Right lobe of liver (tissue), 6 donors: Measurements from ENCODE around the gene LLGL2. TPM values are rescaled to one million over a fixed set of nuclear protein-coding genes. Genes with fewer than 3 reads are reported as not detected.

Source experiments
- ATAC-seq, 4 donors: fragments of 200-7000 bp; cut with Tn5 transposase; one replicate each; pipeline ENCODE4 v1.9.1; 2020; ENCODE audit warnings: mild to moderate bottlenecking in 4 of 4, moderate library complexity in 4 of 4
- DNase-seq, 3 donors: peaks; one replicate each; pipeline ENCODE4 v3.0.0-alpha.2; 2020
- H3K27ac ChIP-seq, 3 donors: fragments of 200-600 bp; one replicate each; pipeline ENCODE4 v1.8.0; 2022
- H3K27me3 ChIP-seq, 2 donors: fragments of 200-600 bp; one replicate each; pipeline ENCODE4 v1.8.0; 2022
- H3K36me3 ChIP-seq, 4 donors: fragments of 200-600 bp; sonication (generic) in 1 of 4; one replicate each; pipeline versions ENCODE4 v1.5.1 to v1.8.0; 2017 to 2022; ENCODE audit warnings: control low read depth in 1 of 4
- H3K4me1 ChIP-seq, 4 donors: fragments of 200-600 bp; sonication (generic) in 1 of 4; one replicate each; pipeline versions ENCODE4 v1.5.1 to v1.8.0; 2017 to 2022; ENCODE audit warnings: control low read depth in 1 of 4
- H3K4me3 ChIP-seq, 3 donors: fragments of 200-600 bp; one replicate each; pipeline ENCODE4 v1.8.0; 2022
- H3K9me3 ChIP-seq, 4 donors: fragments of 200-600 bp; sonication (generic) in 1 of 4; one replicate each; pipeline versions ENCODE4 v1.5.1 to v1.8.0; 2017 to 2022; ENCODE audit warnings: control low read depth in 1 of 4
- POLR2A ChIP-seq: fragments of 450-650 bp; IDR thresholded peaks from one replicate; pipeline ENCODE4 v1.6.1; 2017; ENCODE audit warnings: antibody characterized with exemption, mild to moderate bottlenecking
- WGBS: methylation state at CpG from one replicate; pipeline ENCODE4 v1.1.6; 2018; ENCODE audit warnings: low coverage, low lambda C conversion rate; ENCODE audit not compliant: insufficient coverage; ENCODE audit errors: missing lambda C conversion rate; 5-methylcytosine and 5-hydroxymethylcytosine counted together
- intact Hi-C, 2 donors: fragments of 100-400 bp; cut with DNase I; formaldehyde crosslinking; loops; one replicate each; pipeline versions ENCODE4 v1.11.2 to v1.14.1; 2022
- long read RNA-seq: library from polyadenylated mRNA; unstranded; transcript quantifications from one replicate; pipeline ENCODE4 v2.0.0, GENCODE V29; 2019
- total RNA-seq, 6 experiments: library from RNA; depleted of rRNA in 2 of 6; stranded (reverse); fragments of >200 nt in 2 of 6; fragmentation: NEBNext Ultra II Directional in 3 of 6; extraction: Animal tissue kit (Norgen Biotek cat#: 25700) in 3 of 6; gene quantifications; one replicate each; pipeline versions ENCODE4 v1.1.0 to v1.2.4, GENCODE V29; 2016 to 2023
- TF ChIP-seq, protein P1 (sequence below), 4 donors: fragments of 200-600 bp in 3 of 4; fragments of 450-650 bp in 1 of 4; IDR thresholded peaks; one replicate each; pipeline versions ENCODE4 v1.5.1 to v1.8.0; 2016 to 2022; ENCODE audit warnings: antibody characterized with exemption in 4 of 4, mild to moderate bottlenecking in 2 of 4
- donor health status: DM: no; HTN: yes; CAD: no.
- donor health status: DM: no; HTN: no; CAD: no.
- donor health status: DM: no; HTN: no; CAD: no.
- donor health status: DM: no; HTN: yes; CAD: no.
- donor health status: DM: no; HTN: yes; CAD: no.

Gene LLGL2, protein sequence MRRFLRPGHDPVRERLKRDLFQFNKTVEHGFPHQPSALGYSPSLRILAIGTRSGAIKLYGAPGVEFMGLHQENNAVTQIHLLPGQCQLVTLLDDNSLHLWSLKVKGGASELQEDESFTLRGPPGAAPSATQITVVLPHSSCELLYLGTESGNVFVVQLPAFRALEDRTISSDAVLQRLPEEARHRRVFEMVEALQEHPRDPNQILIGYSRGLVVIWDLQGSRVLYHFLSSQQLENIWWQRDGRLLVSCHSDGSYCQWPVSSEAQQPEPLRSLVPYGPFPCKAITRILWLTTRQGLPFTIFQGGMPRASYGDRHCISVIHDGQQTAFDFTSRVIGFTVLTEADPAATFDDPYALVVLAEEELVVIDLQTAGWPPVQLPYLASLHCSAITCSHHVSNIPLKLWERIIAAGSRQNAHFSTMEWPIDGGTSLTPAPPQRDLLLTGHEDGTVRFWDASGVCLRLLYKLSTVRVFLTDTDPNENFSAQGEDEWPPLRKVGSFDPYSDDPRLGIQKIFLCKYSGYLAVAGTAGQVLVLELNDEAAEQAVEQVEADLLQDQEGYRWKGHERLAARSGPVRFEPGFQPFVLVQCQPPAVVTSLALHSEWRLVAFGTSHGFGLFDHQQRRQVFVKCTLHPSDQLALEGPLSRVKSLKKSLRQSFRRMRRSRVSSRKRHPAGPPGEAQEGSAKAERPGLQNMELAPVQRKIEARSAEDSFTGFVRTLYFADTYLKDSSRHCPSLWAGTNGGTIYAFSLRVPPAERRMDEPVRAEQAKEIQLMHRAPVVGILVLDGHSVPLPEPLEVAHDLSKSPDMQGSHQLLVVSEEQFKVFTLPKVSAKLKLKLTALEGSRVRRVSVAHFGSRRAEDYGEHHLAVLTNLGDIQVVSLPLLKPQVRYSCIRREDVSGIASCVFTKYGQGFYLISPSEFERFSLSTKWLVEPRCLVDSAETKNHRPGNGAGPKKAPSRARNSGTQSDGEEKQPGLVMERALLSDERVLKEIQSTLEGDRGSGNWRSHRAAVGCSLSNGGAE
- 10 to 100 TPM; 32.8 to 71.4 (median 44.6) TPM for total RNA-seq
- long read RNA-seq, partial matches to known transcripts = 4 of 4 reads
- long read RNA-seq, other reads (novel, unspliced or antisense) = 0 of 4 reads

DNA sequence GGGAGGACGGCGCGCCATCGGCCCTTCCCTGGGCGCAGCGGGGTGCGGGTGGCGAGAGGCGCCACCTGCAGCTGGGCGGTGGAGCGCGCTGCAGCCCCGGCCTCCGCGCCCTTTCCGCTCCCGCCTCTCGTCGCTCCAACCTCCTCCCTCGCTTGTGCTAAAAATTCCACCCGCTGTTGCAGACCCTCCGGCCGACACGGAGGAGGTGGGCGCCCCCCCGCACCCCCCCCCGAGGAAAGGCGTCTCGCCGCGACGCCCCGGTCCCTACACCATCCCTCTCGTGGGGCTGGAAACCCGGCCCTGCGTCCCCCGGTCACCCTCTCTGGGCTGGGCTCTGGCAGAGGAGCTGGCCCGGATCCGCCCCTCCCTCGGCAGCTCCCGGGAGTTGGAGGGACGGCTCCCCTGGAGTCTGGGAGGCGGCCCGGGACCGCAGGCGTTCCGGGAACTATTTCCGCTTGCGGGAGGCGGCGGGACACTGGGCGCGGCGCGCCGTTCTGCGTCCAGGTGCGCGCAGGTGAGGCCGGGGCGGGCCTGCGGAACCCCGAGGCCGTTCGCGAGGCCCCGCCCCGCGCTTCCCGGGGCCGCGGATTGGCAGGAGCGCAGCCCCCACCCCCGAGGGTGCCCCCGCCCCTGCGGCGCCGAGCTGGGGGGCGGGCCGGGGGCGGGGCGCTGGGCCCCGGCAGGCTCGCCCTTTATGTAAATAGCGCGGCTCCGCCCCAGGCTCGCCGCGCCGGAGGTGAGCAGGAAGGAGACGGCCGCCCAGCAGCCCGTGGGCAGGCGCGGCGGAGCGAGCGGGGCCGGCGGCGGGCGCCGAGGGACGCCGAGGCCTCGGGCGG is at the start of gene LLGL2:
LLGL2 (plus strand) TSS at position 728 of the 836 bp plus-strand sequence. CDS start 17,730 bp downstream, outside the sequence.
- peak; percentile 88 to 90 (median 89) for DNase-seq
- Histone ChIP-seq H3K4me3 (peak within 1 kb of the TSS; percentile 35 to 72 (median 69)), H3K27me3 (no peaks in the 10 kb centered on the region), H3K9me3 (no peaks in the 10 kb centered on the region), H3K36me3 (peaks cover 0 to 5% (median 0%) of the 10 kb centered on the region in 4 donors), H3K27ac (peak within 1 kb of the TSS in 2 of 3 donors; percentile 60 to 63), H3K4me1 (peaks cover 0 to 21% (median 0%) of the 10 kb centered on the region in 4 donors)
- intact Hi-C loops = no loop called here
- TF ChIP-seq POLR2A = peak; percentile 76
- TF ChIP-seq, protein P1, sequence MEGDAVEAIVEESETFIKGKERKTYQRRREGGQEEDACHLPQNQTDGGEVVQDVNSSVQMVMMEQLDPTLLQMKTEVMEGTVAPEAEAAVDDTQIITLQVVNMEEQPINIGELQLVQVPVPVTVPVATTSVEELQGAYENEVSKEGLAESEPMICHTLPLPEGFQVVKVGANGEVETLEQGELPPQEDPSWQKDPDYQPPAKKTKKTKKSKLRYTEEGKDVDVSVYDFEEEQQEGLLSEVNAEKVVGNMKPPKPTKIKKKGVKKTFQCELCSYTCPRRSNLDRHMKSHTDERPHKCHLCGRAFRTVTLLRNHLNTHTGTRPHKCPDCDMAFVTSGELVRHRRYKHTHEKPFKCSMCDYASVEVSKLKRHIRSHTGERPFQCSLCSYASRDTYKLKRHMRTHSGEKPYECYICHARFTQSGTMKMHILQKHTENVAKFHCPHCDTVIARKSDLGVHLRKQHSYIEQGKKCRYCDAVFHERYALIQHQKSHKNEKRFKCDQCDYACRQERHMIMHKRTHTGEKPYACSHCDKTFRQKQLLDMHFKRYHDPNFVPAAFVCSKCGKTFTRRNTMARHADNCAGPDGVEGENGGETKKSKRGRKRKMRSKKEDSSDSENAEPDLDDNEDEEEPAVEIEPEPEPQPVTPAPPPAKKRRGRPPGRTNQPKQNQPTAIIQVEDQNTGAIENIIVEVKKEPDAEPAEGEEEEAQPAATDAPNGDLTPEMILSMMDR (IDR thresholded peaks at IDR 0.05) = peak; percentile 37 to 61 (median 58)
- peak; percentile 84 to 93 (median 90) for ATAC-seq
- 10% methylated on average over 2 of the region's 108 CpGs for WGBS

DNA sequence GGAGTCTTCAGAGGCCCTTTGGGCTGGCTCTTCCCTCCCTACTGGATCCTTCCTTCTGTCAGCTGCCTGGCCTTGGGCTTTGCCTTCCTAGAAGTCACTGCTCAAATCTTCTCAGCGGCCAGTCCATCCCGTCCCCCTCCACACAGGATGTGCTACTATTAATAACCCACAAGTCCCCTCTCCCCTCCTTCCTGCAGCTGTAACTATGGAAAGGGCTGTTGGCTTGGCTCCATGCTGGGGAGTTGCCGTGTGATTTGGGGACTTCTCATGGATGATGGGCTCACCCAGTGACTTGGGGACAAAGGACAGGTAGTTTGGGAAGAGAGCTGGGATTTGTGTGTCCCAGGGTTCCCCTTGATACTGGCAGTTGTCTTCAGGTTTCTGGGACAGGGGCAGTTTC is 49.6 kb upstream of the LLGL2 start:
- Histone ChIP-seq H3K36me3 (peaks cover 0 to 7% (median 3%) of the 10 kb centered on the region in 4 donors), H3K4me3 (no peak overlapping the region), H3K4me1 (peaks cover 0 to 20% (median 0%) of the 10 kb centered on the region in 4 donors), H3K27ac (peak overlapping the region; percentile 26 to 53 (median 47)), H3K9me3 (no peaks in the 10 kb centered on the region), H3K27me3 (no peaks in the 10 kb centered on the region)
- intact Hi-C loops = no loop called here
- TF ChIP-seq POLR2A = no peak
- TF ChIP-seq, protein P1 (IDR thresholded peaks at IDR 0.05) = no peak
- DNase-seq = no peak
- peak; percentile 47 to 69 (median 60) for ATAC-seq
- WGBS = no CpG with 5 or more reads among the region's 3 CpGs

DNA sequence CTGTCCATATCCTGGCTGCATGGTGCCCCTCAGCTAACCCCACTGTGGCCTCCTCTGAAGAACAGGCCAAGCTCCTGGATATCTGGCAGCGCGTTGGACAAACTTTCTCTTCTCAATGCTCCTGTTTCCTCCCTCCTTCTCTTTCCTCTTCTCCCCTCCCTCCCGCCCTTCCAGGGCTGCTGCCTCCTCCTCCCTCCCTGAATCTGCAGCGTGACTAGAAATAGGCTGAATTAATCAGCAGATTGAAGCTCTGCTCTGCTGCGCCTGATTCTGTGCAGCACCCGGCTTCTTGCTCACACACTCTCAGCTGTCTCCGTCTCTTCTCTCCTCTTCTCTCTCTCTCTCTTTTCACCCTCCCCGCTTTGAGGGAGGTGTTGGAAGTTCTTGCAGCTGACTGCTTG is 49.2 kb upstream of the LLGL2 start:
- H3K36me3 ChIP-seq = peaks cover 0 to 7% (median 3%) of the 10 kb centered on the region in 4 donors
- ATAC-seq (peak; percentile 20 to 46 (median 30)), DNase-seq (no peak)
- WGBS = 63% methylated on average over 7 of the region's 8 CpGs
- no peak overlapping the region for H3K4me3 ChIP-seq
- TF ChIP-seq, protein P1 (IDR thresholded peaks at IDR 0.05) = no peak
- TF ChIP-seq POLR2A = no peak
- H3K27me3 ChIP-seq = no peaks in the 10 kb centered on the region
- H3K4me1 ChIP-seq = peaks cover 0 to 20% (median 0%) of the 10 kb centered on the region in 4 donors
- peak overlapping the region; percentile 26 to 48 (median 47) for H3K27ac ChIP-seq
- H3K9me3 ChIP-seq = no peaks in the 10 kb centered on the region
- intact Hi-C loops = no loop called here
